Measurements from ENCODE around the gene ARV1.
A peak's percentile ranks its signal among the peaks of the same experiment; 100 is the strongest.

Gene ARV1

GRCh38 chr1:230978491-230979388 is at the start of gene ARV1, which contains the start of gene TTC13:
Gene ARV1, plus strand, starts transcription at chr1:230979094. Its CDS starts 12 bp downstream, at chr1:230979106.
Gene TTC13, minus strand, starts transcription at chr1:230978861. Its CDS starts 31 bp downstream, at chr1:230978830.
- peak; percentile 96 for DNase-seq (ENCODE audit: low spot score)

GRCh38 chr1:230930986-230931385 is 47.9 kb upstream of the ARV1 start:
- DNase-seq (ENCODE audit: low spot score), result no peak

- no peak for DNase-seq (ENCODE audit: low spot score)
Observed at GRCh38 chr1:230935852-230936251, 43.0 kb upstream of the ARV1 start.

- DNase-seq (ENCODE audit: low spot score), result no peak
Observed at GRCh38 chr1:230936475-230936874, 42.4 kb upstream of the ARV1 start.

- no peak for DNase-seq (ENCODE audit: low spot score)
Observed at GRCh38 chr1:230937371-230937770, 41.5 kb upstream of the ARV1 start.

GRCh38 chr1:230938924-230939368 is 39.9 kb upstream of the ARV1 start:
- DNase-seq (ENCODE audit: low spot score), result peak; percentile 39

- DNase-seq (ENCODE audit: low spot score), result no peak
Observed at GRCh38 chr1:230939806-230940489, 38.9 kb upstream of the ARV1 start.

- DNase-seq (ENCODE audit: low spot score), result no peak
Observed at GRCh38 chr1:230940848-230941247, 38.0 kb upstream of the ARV1 start.

GRCh38 chr1:230943048-230943593 is 35.8 kb upstream of the ARV1 start:
- DNase-seq (ENCODE audit: low spot score), result no peak

- DNase-seq (ENCODE audit: low spot score), result no peak
Observed at GRCh38 chr1:230948301-230948700, 30.6 kb upstream of the ARV1 start.

GRCh38 chr1:230948903-230949302 is 30.0 kb upstream of the ARV1 start:
- DNase-seq (ENCODE audit: low spot score), result no peak

GRCh38 chr1:230950404-230950803 is 28.5 kb upstream of the ARV1 start:
- no peak for DNase-seq (ENCODE audit: low spot score)

GRCh38 chr1:230957580-230957989 is 21.3 kb upstream of the ARV1 start:
- DNase-seq (ENCODE audit: low spot score), result no peak

- DNase-seq (ENCODE audit: low spot score), result no peak
Observed at GRCh38 chr1:230958370-230958769, 20.5 kb upstream of the ARV1 start.

- DNase-seq (ENCODE audit: low spot score), result no peak
Observed at GRCh38 chr1:230964896-230965295, 14.0 kb upstream of the ARV1 start.

- no peak for DNase-seq (ENCODE audit: low spot score)
Observed at GRCh38 chr1:230965535-230965934, 13.4 kb upstream of the ARV1 start.

- no peak for DNase-seq (ENCODE audit: low spot score)
Observed at GRCh38 chr1:230966358-230966873, 12.5 kb upstream of the ARV1 start.

- no peak for DNase-seq (ENCODE audit: low spot score)
Observed at GRCh38 chr1:230970432-230970831, 8.5 kb upstream of the ARV1 start.

GRCh38 chr1:230971771-230972170 is 7.1 kb upstream of the ARV1 start:
- DNase-seq (ENCODE audit: low spot score), result no peak

GRCh38 chr1:230972855-230973271 is 6.0 kb upstream of the ARV1 start:
- DNase-seq (ENCODE audit: low spot score), result no peak

- DNase-seq (ENCODE audit: low spot score), result no peak
Observed at GRCh38 chr1:230975636-230976035, 3.3 kb upstream of the ARV1 start.

GRCh38 chr1:230976360-230976759 is 2.5 kb upstream of the ARV1 start:
- no peak for DNase-seq (ENCODE audit: low spot score)
